Measurements from ENCODE around the gene ELOVL7. TPM values are rescaled to one million over a fixed set of nuclear protein-coding genes. Genes with fewer than 3 reads are reported as not detected.

ELOVL7 gene
- total RNA-seq, 1 donor from 2014 or later, result 5.5 TPM

DNA sequence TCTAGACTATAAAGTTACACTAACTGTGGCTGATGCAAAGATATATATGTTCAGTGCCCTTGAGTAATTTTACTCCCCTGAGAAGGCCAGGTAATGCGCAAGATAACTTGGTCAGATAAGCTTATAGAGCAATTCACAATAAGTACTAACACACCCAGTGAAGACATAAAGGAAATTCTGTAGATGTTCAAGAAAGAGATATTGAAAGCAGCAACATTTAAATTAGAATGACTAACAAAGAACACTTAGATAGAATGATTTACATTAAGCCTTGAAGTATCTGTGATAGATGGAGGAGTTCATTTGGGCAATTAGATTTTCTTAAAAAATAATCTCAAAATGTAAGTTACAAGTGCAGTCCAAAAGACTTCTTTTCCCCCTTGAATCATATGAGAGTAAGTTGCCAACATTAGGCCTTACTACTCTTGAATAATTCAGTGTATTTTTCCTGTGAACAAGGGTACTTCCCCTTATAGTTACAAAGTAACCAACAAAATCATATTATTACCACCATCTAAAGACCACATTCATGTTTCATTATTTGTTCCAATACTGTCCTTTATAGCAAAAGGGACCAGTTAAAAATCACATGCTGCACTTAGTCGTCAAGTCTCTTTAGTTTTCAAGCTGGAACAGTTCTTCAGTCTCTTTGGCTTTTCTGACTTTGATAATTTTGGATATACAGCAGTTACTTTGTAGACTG, 44.4 kb upstream of the ELOVL7 start:
- H3K36me3 ChIP-seq, result peaks cover 4% of the 10 kb centered on the region
- H3K36me3 Mint-ChIP-seq, result peaks cover 14% of the 10 kb centered on the region
- no peaks in the 10 kb centered on the region for H3F3A ChIP-seq (ENCODE audit: low read depth)
- H4K20me1 ChIP-seq (ENCODE audit: low read depth), result no peaks in the 10 kb centered on the region
- TF ChIP-seq, protein P1, sequence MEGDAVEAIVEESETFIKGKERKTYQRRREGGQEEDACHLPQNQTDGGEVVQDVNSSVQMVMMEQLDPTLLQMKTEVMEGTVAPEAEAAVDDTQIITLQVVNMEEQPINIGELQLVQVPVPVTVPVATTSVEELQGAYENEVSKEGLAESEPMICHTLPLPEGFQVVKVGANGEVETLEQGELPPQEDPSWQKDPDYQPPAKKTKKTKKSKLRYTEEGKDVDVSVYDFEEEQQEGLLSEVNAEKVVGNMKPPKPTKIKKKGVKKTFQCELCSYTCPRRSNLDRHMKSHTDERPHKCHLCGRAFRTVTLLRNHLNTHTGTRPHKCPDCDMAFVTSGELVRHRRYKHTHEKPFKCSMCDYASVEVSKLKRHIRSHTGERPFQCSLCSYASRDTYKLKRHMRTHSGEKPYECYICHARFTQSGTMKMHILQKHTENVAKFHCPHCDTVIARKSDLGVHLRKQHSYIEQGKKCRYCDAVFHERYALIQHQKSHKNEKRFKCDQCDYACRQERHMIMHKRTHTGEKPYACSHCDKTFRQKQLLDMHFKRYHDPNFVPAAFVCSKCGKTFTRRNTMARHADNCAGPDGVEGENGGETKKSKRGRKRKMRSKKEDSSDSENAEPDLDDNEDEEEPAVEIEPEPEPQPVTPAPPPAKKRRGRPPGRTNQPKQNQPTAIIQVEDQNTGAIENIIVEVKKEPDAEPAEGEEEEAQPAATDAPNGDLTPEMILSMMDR (IDR thresholded peaks at IDR 0.05), result no peak
- TF ChIP-seq EZH2 (IDR thresholded peaks at IDR 0.05) (no peak), EZH2phosphoT487 (IDR thresholded peaks at IDR 0.05) (no peak)
- H3K9me3 ChIP-seq (ENCODE audit: low read depth), result peaks cover 4% of the 10 kb centered on the region
- H3K79me2 ChIP-seq (ENCODE audit: low read depth), result no peaks in the 10 kb centered on the region
- no peak overlapping the region for H2AFZ ChIP-seq (replicated peaks)
- no peak overlapping the region for H3K27ac Mint-ChIP-seq
- H3K9me3 Mint-ChIP-seq, result no peaks in the 10 kb centered on the region
- no peak overlapping the region for H3K4me2 ChIP-seq
- H3K4me3 ChIP-seq, result no peak overlapping the region
- no peak overlapping the region for H3K27ac ChIP-seq
- H3K4me1 ChIP-seq, result no peaks in the 10 kb centered on the region
- H3K4me1 Mint-ChIP-seq, result no peaks in the 10 kb centered on the region
- no peaks in the 10 kb centered on the region for H3K27me3 Mint-ChIP-seq (ENCODE audit: insufficient read depth, low read depth)
- H3K9ac ChIP-seq, result no peak overlapping the region
- no peak for DNase-seq (ENCODE audit: low spot score)
- H3K27me3 ChIP-seq, result no peaks in the 10 kb centered on the region
- no peak overlapping the region for H3K4me3 Mint-ChIP-seq

DNA sequence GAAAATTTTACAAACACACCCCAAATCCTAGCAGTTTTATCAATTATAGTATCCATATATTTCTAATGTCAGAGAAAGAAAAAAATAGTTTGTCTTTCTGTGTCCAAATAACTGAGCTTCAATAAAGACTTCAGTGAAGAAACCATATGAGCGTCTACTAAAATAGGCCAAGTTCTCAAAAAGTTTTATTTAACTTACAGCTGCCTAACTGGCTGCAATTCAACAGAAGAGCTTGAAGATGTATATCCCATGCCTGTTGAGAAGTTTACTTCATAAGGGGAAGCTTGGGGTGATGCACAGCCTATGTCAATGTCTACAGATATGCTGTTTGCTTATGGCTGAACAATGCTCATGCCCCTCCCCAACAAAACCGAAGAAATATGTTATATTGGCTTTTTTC, 43.7 kb upstream of the ELOVL7 start:
- H3F3A ChIP-seq (ENCODE audit: low read depth), result no peaks in the 10 kb centered on the region
- H3K4me2 ChIP-seq, result no peak overlapping the region
- H3K9ac ChIP-seq, result no peak overlapping the region
- Mint-ChIP-seq H3K36me3 (peaks cover 11% of the 10 kb centered on the region), H3K4me1 (no peaks in the 10 kb centered on the region), H3K27ac (no peak overlapping the region), H3K27me3 (ENCODE audit: insufficient read depth, low read depth) (no peaks in the 10 kb centered on the region), H3K9me3 (peaks cover 4% of the 10 kb centered on the region), H3K4me3 (no peak overlapping the region)
- no peak for TF ChIP-seq EZH2phosphoT487 (IDR thresholded peaks at IDR 0.05)
- TF ChIP-seq EZH2 (IDR thresholded peaks at IDR 0.05), result no peak
- TF ChIP-seq, protein P1 (IDR thresholded peaks at IDR 0.05), result no peak
- H3K27me3 ChIP-seq, result no peaks in the 10 kb centered on the region
- H3K79me2 ChIP-seq (ENCODE audit: low read depth), result no peaks in the 10 kb centered on the region
- H2AFZ ChIP-seq (replicated peaks), result no peak overlapping the region
- no peaks in the 10 kb centered on the region for H4K20me1 ChIP-seq (ENCODE audit: low read depth)
- no peaks in the 10 kb centered on the region for H3K4me1 ChIP-seq
- H3K36me3 ChIP-seq, result peaks cover 4% of the 10 kb centered on the region
- no peak overlapping the region for H3K27ac ChIP-seq
- DNase-seq (ENCODE audit: low spot score), result no peak
- H3K9me3 ChIP-seq (ENCODE audit: low read depth), result peaks cover 4% of the 10 kb centered on the region
- H3K4me3 ChIP-seq, result no peak overlapping the region

DNA sequence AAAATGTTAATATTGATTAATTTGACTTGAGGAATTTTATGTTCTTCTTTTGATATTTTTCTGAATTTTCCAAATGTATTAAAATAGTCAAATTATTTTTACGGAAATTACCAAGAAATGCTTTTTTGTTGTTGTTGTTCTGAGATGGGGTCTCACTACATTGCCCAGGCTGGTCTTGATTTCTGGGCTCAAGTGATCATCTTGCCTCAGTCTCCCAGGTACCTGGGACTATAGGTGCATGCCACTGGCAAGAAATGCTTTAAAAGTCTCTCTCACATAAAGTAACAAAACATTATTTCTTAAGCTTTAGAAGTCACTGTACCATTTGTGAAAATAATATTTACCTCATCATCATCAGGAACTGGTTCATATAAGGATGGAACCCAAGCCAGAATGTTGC, 43.0 kb upstream of the ELOVL7 start:
- Mint-ChIP-seq H3K27me3 (ENCODE audit: insufficient read depth, low read depth) (no peaks in the 10 kb centered on the region), H3K36me3 (peaks cover 9% of the 10 kb centered on the region), H3K27ac (no peak overlapping the region), H3K4me1 (no peaks in the 10 kb centered on the region), H3K4me3 (no peak overlapping the region), H3K9me3 (peaks cover 9% of the 10 kb centered on the region)
- Histone ChIP-seq H2AFZ (replicated peaks) (no peak overlapping the region), H3K27ac (no peak overlapping the region), H3K4me2 (no peak overlapping the region), H3K9ac (no peak overlapping the region), H3K79me2 (ENCODE audit: low read depth) (no peaks in the 10 kb centered on the region), H3K27me3 (no peaks in the 10 kb centered on the region), H3K4me3 (no peak overlapping the region), H3K9me3 (ENCODE audit: low read depth) (peaks cover 4% of the 10 kb centered on the region), H3K36me3 (peaks cover 4% of the 10 kb centered on the region), H3F3A (ENCODE audit: low read depth) (no peaks in the 10 kb centered on the region), H3K4me1 (no peaks in the 10 kb centered on the region), H4K20me1 (ENCODE audit: low read depth) (no peaks in the 10 kb centered on the region)
- TF ChIP-seq, protein P1 (IDR thresholded peaks at IDR 0.05), result no peak
- TF ChIP-seq EZH2 (IDR thresholded peaks at IDR 0.05) (no peak), EZH2phosphoT487 (IDR thresholded peaks at IDR 0.05) (no peak)
- DNase-seq (ENCODE audit: low spot score), result no peak

Measured in neural progenitor cell (in vitro differentiated cells).